ENCODE measurements around the gene TTC39C.
"Not testable (repeated sequence)": the region's sequence is repeated elsewhere in the genome, so short reads cannot be mapped to it uniquely, and the experiment has no call there.

Gene TTC39C

GRCh38 chr18:24071779-24072178 lies 57.2 kb downstream of the TTC39C start:
- Mint-ChIP-seq H3K4me1 (peaks cover 47% of the 10 kb centered on the region), H3K36me3 (ENCODE audit: insufficient read depth) (peaks cover 56% of the 10 kb centered on the region), H3K27ac (ENCODE audit: low read depth) (no peak overlapping the region), H3K9me3 (peaks cover 4% of the 10 kb centered on the region), H3K4me3 (no peak overlapping the region), H3K27me3 (no peaks in the 10 kb centered on the region)
- ATAC-seq (replicated peaks; ENCODE audit: extremely low read depth, poor library complexity, severe bottlenecking): no peak
- DNase-seq (ENCODE audit: low spot score in 2 of 2): no peak

- Mint-ChIP-seq H3K36me3 (ENCODE audit: insufficient read depth) (peaks cover 49% of the 10 kb centered on the region), H3K9me3 (peaks cover 4% of the 10 kb centered on the region), H3K27me3 (no peaks in the 10 kb centered on the region), H3K4me3 (no peak overlapping the region), H3K27ac (ENCODE audit: low read depth) (no peak overlapping the region), H3K4me1 (peaks cover 46% of the 10 kb centered on the region)
- ATAC-seq (replicated peaks; ENCODE audit: extremely low read depth, poor library complexity, severe bottlenecking): no peak
- no peak for DNase-seq (ENCODE audit: low spot score in 2 of 2)
Observed at GRCh38 chr18:24072743-24073142, 58.2 kb downstream of the TTC39C start.

GRCh38 chr18:24073791-24074190 lies 59.2 kb downstream of the TTC39C start:
- no peak for ATAC-seq (replicated peaks; ENCODE audit: extremely low read depth, poor library complexity, severe bottlenecking)
- H3K4me3 Mint-ChIP-seq: no peak overlapping the region

GRCh38 chr18:24074757-24075156 lies 60.2 kb downstream of the TTC39C start:
- DNase-seq (ENCODE audit: low spot score in 2 of 2); H3K27ac Mint-ChIP-seq (ENCODE audit: low read depth); H3K4me3 Mint-ChIP-seq; H3K27me3 Mint-ChIP-seq; H3K9me3 Mint-ChIP-seq; ATAC-seq (replicated peaks; ENCODE audit: extremely low read depth, poor library complexity, severe bottlenecking): not testable (repeated sequence)
- H3K36me3 Mint-ChIP-seq (ENCODE audit: insufficient read depth): peaks cover 48% of the 10 kb centered on the region
- peaks cover 46% of the 10 kb centered on the region for H3K4me1 Mint-ChIP-seq

More at GRCh38 chr18:24073791-24074190, 59.2 kb downstream of the TTC39C start:
- Mint-ChIP-seq H3K9me3 (peaks cover 4% of the 10 kb centered on the region), H3K27me3 (no peaks in the 10 kb centered on the region), H3K36me3 (ENCODE audit: insufficient read depth) (peaks cover 45% of the 10 kb centered on the region), H3K27ac (ENCODE audit: low read depth) (peak overlapping the region; percentile 23), H3K4me1 (peaks cover 46% of the 10 kb centered on the region)
- no peak for DNase-seq (ENCODE audit: low spot score in 2 of 2)

- Mint-ChIP-seq H3K4me1 (peaks cover 49% of the 10 kb centered on the region), H3K4me3 (peak overlapping the region; percentile 32), H3K27me3 (no peaks in the 10 kb centered on the region), H3K27ac (ENCODE audit: low read depth) (peak overlapping the region; percentile 94), H3K9me3 (peaks cover 4% of the 10 kb centered on the region), H3K36me3 (ENCODE audit: insufficient read depth) (peaks cover 41% of the 10 kb centered on the region)
- ATAC-seq (replicated peaks; ENCODE audit: extremely low read depth, poor library complexity, severe bottlenecking): peak; percentile 84
- peak in 1 of 2 donors; percentile 11 for DNase-seq (ENCODE audit: low spot score in 2 of 2)
Observed at GRCh38 chr18:24075767-24076597, 61.4 kb downstream of the TTC39C start.

- H3K4me3 Mint-ChIP-seq: no peak overlapping the region
Observed at GRCh38 chr18:24076950-24077349, 62.4 kb downstream of the TTC39C start.

GRCh38 chr18:24078391-24078790 lies 63.8 kb downstream of the TTC39C start:
- Mint-ChIP-seq H3K4me3 (no peak overlapping the region), H3K27me3 (no peaks in the 10 kb centered on the region), H3K27ac (ENCODE audit: low read depth) (no peak overlapping the region), H3K36me3 (ENCODE audit: insufficient read depth) (peaks cover 43% of the 10 kb centered on the region), H3K4me1 (peaks cover 49% of the 10 kb centered on the region), H3K9me3 (peaks cover 4% of the 10 kb centered on the region)
- no peak for DNase-seq (ENCODE audit: low spot score in 2 of 2)
- no peak for ATAC-seq (replicated peaks; ENCODE audit: extremely low read depth, poor library complexity, severe bottlenecking)

More at GRCh38 chr18:24076950-24077349, 62.4 kb downstream of the TTC39C start:
- Mint-ChIP-seq H3K27ac (ENCODE audit: low read depth) (peak overlapping the region; percentile 72), H3K27me3 (no peaks in the 10 kb centered on the region), H3K36me3 (ENCODE audit: insufficient read depth) (peaks cover 37% of the 10 kb centered on the region), H3K4me1 (peaks cover 49% of the 10 kb centered on the region), H3K9me3 (peaks cover 4% of the 10 kb centered on the region)
- DNase-seq (ENCODE audit: low spot score in 2 of 2) (no peak), ATAC-seq (replicated peaks; ENCODE audit: extremely low read depth, poor library complexity, severe bottlenecking) (no peak)

DNA sequence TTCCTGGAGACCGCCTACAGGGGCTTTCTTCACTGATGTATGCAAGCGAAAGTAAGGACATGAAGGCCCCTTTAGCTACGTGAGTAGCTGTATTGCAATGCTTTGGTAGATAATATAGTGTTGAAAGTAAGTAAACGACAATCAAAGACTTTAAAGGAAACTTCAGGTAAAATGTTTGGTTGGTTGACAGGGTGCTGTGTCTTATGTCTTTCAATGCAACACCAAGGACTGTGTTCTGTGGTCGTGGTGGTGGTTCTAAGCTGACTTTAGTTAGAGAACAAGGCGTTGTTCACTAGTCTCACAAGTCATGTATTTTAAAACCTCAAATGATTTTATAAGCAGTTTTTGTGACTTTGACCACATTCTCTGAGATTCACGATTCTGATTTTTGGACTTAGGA lies 66.3 kb downstream of the TTC39C start:
- Mint-ChIP-seq H3K36me3 (ENCODE audit: insufficient read depth) (peaks cover 47% of the 10 kb centered on the region), H3K27me3 (no peaks in the 10 kb centered on the region), H3K4me1 (peaks cover 33% of the 10 kb centered on the region), H3K27ac (ENCODE audit: low read depth) (no peak overlapping the region), H3K4me3 (no peak overlapping the region), H3K9me3 (no peaks in the 10 kb centered on the region)
- ATAC-seq (replicated peaks; ENCODE audit: extremely low read depth, poor library complexity, severe bottlenecking) (peak; percentile 34), DNase-seq (ENCODE audit: low spot score in 2 of 2) (no peak)

GRCh38 chr18:24083550-24083949 lies 69.0 kb downstream of the TTC39C start:
- Mint-ChIP-seq H3K4me1 (peaks cover 23% of the 10 kb centered on the region), H3K36me3 (ENCODE audit: insufficient read depth) (peaks cover 58% of the 10 kb centered on the region)

GRCh38 chr18:24086082-24086481 lies 71.5 kb downstream of the TTC39C start:
- Mint-ChIP-seq H3K9me3 (no peaks in the 10 kb centered on the region), H3K36me3 (ENCODE audit: insufficient read depth) (peaks cover 60% of the 10 kb centered on the region), H3K27ac (ENCODE audit: low read depth) (peak overlapping the region; percentile 2), H3K4me3 (no peak overlapping the region), H3K4me1 (peaks cover 25% of the 10 kb centered on the region), H3K27me3 (no peaks in the 10 kb centered on the region)
- DNase-seq (ENCODE audit: low spot score in 2 of 2) (no peak), ATAC-seq (replicated peaks; ENCODE audit: extremely low read depth, poor library complexity, severe bottlenecking) (no peak)

More at GRCh38 chr18:24083550-24083949, 69.0 kb downstream of the TTC39C start:
- Mint-ChIP-seq H3K9me3 (no peaks in the 10 kb centered on the region), H3K4me3 (no peak overlapping the region), H3K27me3 (no peaks in the 10 kb centered on the region), H3K27ac (ENCODE audit: low read depth) (no peak overlapping the region)
- ATAC-seq (replicated peaks; ENCODE audit: extremely low read depth, poor library complexity, severe bottlenecking): no peak
- no peak for DNase-seq (ENCODE audit: low spot score in 2 of 2)

- H3K27me3 Mint-ChIP-seq: no peaks in the 10 kb centered on the region
- peaks cover 31% of the 10 kb centered on the region for H3K4me1 Mint-ChIP-seq
- H3K4me3 Mint-ChIP-seq: no peak overlapping the region
- no peak for DNase-seq (ENCODE audit: low spot score in 2 of 2)
- no peak for ATAC-seq (replicated peaks; ENCODE audit: extremely low read depth, poor library complexity, severe bottlenecking)
- no peaks in the 10 kb centered on the region for H3K9me3 Mint-ChIP-seq
- peaks cover 51% of the 10 kb centered on the region for H3K36me3 Mint-ChIP-seq (ENCODE audit: insufficient read depth)
- H3K27ac Mint-ChIP-seq (ENCODE audit: low read depth): no peak overlapping the region
Observed at GRCh38 chr18:24089076-24089475, 74.5 kb downstream of the TTC39C start.

DNA sequence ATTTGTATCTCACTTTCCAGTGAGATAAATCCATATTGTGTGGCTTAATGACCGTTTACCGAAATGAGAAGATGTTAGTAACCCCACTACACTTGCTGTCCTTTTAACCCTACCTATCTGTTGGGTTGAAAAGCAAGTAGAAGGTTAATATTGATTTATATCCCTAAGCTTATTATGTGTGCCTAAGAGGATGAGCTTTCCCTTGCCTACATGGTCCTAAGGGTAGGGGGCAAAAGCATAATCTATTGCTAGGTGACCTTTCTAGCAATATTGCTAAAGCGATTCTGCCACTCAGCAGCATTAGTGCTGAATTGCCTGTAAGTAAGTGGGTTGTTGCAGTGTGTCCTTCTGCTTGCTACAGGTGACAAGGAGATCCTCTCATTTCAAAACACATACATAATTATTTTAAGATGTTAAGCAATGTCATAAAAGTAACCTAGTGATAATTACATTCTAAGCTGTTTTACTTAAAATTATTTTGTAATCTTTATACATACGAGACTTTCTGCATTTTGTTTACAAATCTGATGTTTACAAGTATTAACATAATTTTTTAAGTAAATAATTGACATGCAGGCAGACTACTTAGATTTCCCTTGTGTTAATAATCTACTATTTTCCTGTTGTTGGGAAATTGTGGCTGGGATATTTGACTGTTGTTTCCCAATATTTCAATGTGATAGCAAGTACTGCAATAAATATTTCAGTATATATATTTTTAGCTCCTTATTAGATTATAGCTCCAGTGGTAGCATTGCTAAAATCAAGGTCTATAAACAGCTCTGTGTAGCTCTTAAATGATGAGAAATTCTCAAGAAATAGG lies 75.2 kb downstream of the TTC39C start:
- Mint-ChIP-seq H3K9me3 (no peaks in the 10 kb centered on the region), H3K27ac (ENCODE audit: low read depth) (no peak overlapping the region), H3K4me1 (peaks cover 38% of the 10 kb centered on the region), H3K4me3 (no peak overlapping the region), H3K36me3 (ENCODE audit: insufficient read depth) (peaks cover 48% of the 10 kb centered on the region), H3K27me3 (no peaks in the 10 kb centered on the region)
- no peak for ATAC-seq (replicated peaks; ENCODE audit: extremely low read depth, poor library complexity, severe bottlenecking)
- no peak for DNase-seq (ENCODE audit: low spot score in 2 of 2)

All from central memory CD8-positive, alpha-beta T cell (primary cell).